Muscle layer of duodenum (tissue), 2 donors: Measurements from ENCODE around the gene WNT7B.

Source experiments
- H3K27ac ChIP-seq: one replicate; pipeline ENCODE4 v1.7.0; 2013; ENCODE audit warnings: mild to moderate bottlenecking, low read length
- H3K27me3 ChIP-seq: one replicate; pipeline ENCODE4 v1.7.0; 2013; ENCODE audit warnings: low read depth, mild to moderate bottlenecking, control low read depth, low read length
- H3K36me3 ChIP-seq, 2 donors: one replicate each; pipeline ENCODE4 v1.7.0; 2013; ENCODE audit warnings: low read length in 2 of 2, control low read depth in 1 of 2, mild to moderate bottlenecking in 1 of 2; ENCODE audit not compliant: insufficient read depth in 2 of 2, control insufficient read depth in 1 of 2
- H3K4me1 ChIP-seq, 2 donors: one replicate each; pipeline ENCODE4 v1.7.0; 2013; ENCODE audit warnings: low read length in 2 of 2, mild to moderate bottlenecking in 2 of 2, control low read depth in 1 of 2, moderate library complexity in 1 of 2; ENCODE audit not compliant: insufficient read depth in 2 of 2, control insufficient read depth in 1 of 2
- H3K4me3 ChIP-seq, 2 donors: one replicate each; pipeline ENCODE4 v1.7.0; 2013; ENCODE audit warnings: low read length in 2 of 2, low read depth in 1 of 2, mild to moderate bottlenecking in 1 of 2
- H3K9me3 ChIP-seq, 2 donors: one replicate each; pipeline ENCODE4 v1.7.0; 2013; ENCODE audit warnings: low read length in 2 of 2, control low read depth in 1 of 2, mild to moderate bottlenecking in 1 of 2; ENCODE audit not compliant: control insufficient read depth in 1 of 2
- donor health status: healthy.

WNT7B gene

DNA sequence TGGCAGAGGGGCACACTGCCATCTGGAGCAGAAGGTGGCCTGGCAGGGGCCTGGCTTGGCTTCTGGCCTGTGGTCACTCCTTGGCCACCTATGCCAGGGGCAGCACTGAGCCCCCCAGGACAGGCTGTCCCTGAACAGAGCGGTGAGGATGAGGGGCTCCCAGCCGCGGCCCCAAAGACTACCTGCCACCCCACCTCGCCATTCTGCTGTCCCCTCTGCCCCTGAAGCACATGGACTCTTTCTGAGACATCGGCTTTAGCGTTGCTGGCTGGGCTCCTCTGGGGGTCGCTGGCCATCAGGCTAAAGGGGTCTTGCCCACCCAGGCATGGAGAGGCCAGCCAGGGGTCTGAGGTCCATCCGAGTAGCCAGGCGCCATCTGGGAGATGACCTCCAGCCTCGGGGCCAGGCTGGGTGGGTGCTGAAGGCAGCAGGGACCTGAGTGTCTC, 87.8 kb downstream of the WNT7B start:
- no peaks in the 10 kb centered on the region for H3K9me3 ChIP-seq
- no peak overlapping the region for H3K27ac ChIP-seq
- H3K4me3 ChIP-seq = no peak overlapping the region
- peaks cover 0 to 6% of the 10 kb centered on the region in 2 donors for H3K4me1 ChIP-seq
- H3K36me3 ChIP-seq = no peaks in the 10 kb centered on the region
- H3K27me3 ChIP-seq = no peaks in the 10 kb centered on the region

DNA sequence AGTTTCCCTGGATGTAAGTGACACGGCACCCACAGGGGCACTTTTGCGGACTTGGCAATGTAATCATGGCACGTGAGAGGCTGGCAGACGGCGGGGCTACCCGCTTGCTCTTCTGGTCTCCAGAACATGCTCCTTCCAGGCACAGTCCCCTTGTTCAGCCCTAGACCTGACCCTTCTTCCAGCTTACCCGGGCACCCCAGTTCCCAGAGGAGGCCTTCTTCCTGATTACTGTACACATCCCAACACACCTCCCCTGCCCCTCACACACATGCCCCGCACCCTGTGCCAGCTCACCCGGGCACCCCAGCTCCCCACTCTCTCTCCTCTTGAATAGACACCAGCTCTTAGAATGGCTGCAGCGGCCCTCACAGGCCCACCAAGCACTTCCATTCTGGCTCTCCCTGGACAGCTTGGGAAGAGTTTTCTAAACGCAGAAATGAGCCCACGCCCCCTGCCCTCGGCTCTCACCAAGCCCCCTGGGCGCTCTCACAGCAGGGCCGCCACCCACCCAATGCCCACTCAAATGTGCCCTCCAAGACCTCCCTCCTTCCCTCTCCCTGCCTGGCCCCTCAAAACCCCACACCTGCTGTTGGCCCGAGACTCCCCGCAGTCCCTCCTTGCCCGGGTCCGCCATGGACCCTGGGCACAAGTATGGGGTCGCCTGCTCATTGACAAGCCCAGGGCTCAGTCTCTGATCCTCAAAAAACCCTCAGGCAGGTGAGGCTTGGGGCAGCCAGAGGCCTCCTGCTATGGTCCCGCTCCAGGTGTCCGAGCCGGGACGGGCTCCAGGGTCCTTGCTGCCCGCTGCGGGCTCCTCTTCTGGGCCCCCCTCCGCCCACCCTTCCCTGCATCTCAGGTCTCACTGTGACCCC, 88.5 kb downstream of the WNT7B start:
- Histone ChIP-seq H3K4me3 (no peak overlapping the region), H3K27me3 (no peaks in the 10 kb centered on the region), H3K9me3 (no peaks in the 10 kb centered on the region), H3K36me3 (no peaks in the 10 kb centered on the region), H3K4me1 (peaks cover 0 to 6% of the 10 kb centered on the region in 2 donors), H3K27ac (no peak overlapping the region)

DNA sequence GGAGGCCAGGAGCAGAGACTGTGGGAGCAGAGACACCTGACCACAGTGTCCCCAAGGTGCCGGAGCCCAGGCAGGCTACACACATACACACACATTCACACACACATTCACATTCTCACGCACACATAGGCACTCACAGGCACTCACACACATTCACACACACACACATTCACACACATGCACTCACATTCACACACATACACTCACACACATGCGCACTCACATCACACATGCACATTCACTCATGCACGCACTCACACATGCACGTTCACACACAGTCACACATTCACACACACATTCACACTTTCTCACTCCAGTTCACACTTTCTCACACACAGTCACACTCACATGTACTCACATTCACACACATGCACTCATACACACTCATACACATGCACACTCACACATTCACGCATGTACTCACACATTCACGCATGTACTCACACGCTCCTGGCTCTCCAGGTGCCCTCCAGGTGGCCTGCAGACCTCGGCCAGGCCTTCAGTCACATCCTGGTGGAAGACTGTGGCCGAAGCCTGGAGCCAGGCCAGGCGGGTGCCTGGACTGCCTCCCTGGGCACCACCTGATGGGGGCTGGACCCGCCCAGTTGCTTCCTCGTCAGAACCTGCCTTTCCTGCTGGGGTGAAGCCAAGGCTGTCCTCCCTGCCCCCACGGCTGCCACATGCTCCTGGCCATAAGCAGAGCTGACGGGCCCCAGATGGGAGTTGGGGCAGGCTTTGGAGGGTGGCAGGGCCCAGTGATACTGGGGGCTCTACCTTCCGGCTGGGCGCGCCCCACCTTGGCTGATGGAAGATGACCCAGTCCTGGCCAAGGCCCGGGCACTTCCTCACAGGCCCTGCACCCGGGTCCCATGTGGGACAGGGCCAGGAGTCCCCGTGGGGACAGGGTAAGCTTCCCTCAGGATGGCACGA, 89.5 kb downstream of the WNT7B start:
- Histone ChIP-seq H3K27me3 (no peaks in the 10 kb centered on the region), H3K4me3 (no peak overlapping the region), H3K4me1 (peaks cover 0 to 6% of the 10 kb centered on the region in 2 donors), H3K9me3 (no peaks in the 10 kb centered on the region), H3K27ac (no peak overlapping the region), H3K36me3 (no peaks in the 10 kb centered on the region)

DNA sequence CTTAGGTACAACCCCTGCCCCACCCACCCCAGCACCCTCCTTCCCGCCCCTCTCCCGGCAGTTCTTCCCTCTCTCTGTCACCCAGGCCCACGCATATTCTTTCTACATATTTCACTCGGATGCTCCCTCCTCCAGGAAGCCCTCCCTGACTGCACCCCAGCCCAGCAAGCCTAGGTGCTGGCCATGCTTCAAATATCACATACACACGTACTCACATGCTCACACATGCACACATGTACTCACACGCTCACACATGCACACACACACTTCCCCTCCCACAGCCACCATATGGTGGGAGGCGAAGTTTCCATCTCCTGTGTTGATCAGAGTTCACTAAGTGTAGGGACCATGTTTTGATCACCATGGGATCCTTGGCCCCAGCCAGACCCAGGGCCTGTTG, 90.4 kb downstream of the WNT7B start:
- Histone ChIP-seq H3K27ac (no peak overlapping the region), H3K27me3 (peaks cover 2% of the 10 kb centered on the region), H3K9me3 (no peaks in the 10 kb centered on the region), H3K36me3 (no peaks in the 10 kb centered on the region), H3K4me1 (peaks cover 0 to 6% of the 10 kb centered on the region in 2 donors), H3K4me3 (no peak overlapping the region)

DNA sequence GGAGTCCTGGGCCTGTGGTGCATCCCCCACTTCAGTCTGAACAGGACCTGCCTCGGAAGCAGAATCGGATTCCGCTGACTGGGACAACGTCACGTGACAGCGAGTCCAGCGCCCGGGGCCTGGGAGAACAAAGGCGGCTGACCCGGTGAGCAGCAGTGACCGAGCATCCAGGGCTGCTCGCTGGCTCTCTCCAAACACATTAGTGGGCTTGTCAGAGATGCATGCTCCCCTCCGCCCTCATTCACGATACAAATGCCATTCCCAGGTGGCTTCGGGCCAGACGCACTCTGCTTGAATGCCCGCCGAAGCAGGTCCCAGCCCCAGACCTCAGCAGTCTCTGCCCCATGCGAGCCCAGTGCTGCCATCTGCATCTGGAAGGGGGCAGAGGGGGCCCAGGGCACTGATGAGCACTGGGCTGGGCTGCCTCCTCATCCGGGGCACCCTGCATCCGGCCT, 91.0 kb downstream of the WNT7B start:
- Histone ChIP-seq H3K36me3 (no peaks in the 10 kb centered on the region), H3K9me3 (no peaks in the 10 kb centered on the region), H3K4me3 (no peak overlapping the region), H3K27me3 (peaks cover 7% of the 10 kb centered on the region), H3K4me1 (peaks cover 0 to 8% of the 10 kb centered on the region in 2 donors), H3K27ac (no peak overlapping the region)

DNA sequence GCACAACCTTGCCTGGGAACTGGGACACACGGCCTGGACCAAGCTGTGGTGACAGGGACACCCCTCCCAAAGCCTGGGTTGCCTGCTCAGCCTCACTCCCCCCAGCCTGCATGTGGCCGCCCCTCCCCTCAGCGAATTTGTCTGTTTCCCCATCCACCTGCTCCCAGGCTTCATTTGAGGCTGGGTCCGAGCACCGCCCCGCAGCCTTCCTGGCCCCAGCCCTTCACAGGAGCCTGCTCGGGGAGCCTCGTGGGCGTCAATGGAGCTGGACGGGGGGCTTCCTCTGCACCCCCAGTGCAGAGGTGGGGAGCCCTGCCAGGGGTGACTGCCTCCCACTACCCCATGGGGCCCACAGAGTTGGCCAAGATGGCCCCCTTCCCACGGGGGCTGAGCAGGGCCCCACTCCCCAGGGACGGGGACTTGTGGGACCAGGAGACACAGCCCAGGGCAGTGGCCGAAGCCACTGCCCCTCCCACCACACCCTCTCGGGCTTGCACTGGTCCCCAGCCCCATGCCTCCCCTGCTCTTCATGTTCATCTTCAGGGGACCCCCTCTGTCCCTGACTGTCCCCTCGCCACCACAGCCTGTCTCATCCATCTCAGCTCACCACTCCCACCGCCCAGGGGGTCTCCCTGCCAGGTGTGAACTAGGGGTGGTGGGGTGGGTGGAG, 91.7 kb downstream of the WNT7B start:
- Histone ChIP-seq H3K4me3 (no peak overlapping the region), H3K4me1 (peaks cover 0 to 13% of the 10 kb centered on the region in 2 donors), H3K36me3 (no peaks in the 10 kb centered on the region), H3K27me3 (peaks cover 13% of the 10 kb centered on the region), H3K9me3 (no peaks in the 10 kb centered on the region), H3K27ac (no peak overlapping the region)

DNA sequence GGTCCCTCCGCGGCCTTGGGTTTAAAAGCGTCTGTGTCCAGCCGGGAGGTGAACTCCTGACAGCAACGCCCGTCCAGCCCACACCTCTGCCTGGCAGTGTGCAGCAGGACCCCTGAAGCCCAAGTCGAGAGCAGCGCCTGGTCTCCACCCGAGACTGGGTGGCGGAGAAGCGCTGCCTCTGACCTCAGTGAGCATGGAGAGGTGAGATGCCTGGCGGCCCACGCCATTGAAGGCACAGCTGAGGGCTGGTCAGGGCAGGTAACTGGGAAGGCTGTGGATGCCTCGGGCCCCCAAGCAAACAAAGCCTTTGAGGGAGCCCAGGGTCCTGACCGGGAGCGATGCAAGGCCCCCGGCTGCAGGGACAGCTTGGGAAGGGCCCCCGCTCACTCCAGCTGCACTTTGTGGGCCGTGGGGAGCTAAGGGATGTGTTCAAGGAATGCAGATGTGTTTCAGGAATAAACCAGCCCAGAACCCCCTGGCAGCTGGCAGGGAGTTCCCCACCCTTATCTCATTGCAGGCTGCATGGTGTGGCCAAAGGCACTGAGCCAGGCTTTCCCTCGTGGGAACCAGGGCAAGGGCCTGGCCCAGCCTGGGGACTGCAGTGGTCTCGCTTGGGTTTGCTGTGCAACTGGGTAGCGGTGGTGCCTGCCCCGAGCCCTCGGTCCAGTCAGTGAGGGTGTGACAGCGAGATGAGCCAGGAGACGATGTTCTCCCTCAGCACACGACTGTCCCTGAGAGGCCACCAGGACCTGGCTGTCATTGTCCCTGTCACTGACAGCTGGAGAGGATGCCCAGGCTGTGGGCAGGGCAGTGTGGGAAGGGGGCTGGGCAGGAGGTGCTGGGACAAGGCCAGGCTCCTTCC, 92.5 kb downstream of the WNT7B start:
- Histone ChIP-seq H3K27me3 (peaks cover 19% of the 10 kb centered on the region), H3K9me3 (no peaks in the 10 kb centered on the region), H3K4me1 (peaks cover 0 to 7% of the 10 kb centered on the region in 2 donors), H3K4me3 (no peak overlapping the region), H3K36me3 (no peaks in the 10 kb centered on the region), H3K27ac (no peak overlapping the region)

DNA sequence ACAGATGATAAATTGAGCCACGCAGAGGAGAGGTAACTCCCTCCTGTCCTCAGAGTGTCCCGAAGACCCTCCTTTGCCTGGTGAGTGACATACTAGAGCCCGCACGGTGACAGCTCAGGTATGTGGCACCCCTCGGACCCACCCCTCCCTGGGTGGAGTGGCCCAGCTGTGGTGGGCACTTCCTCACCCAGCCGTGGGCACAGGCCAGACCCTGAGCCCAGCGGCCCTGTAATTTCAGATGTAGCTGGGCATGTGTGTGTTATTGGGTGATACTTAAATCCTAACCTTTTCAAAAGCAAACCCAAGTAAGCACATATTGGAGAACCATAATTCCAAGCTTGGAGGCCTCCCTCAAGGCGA, 93.2 kb downstream of the WNT7B start:
- Histone ChIP-seq H3K27ac (no peak overlapping the region), H3K4me1 (peaks cover 0 to 7% of the 10 kb centered on the region in 2 donors), H3K27me3 (peaks cover 19% of the 10 kb centered on the region), H3K36me3 (no peaks in the 10 kb centered on the region), H3K9me3 (no peaks in the 10 kb centered on the region), H3K4me3 (no peak overlapping the region)

DNA sequence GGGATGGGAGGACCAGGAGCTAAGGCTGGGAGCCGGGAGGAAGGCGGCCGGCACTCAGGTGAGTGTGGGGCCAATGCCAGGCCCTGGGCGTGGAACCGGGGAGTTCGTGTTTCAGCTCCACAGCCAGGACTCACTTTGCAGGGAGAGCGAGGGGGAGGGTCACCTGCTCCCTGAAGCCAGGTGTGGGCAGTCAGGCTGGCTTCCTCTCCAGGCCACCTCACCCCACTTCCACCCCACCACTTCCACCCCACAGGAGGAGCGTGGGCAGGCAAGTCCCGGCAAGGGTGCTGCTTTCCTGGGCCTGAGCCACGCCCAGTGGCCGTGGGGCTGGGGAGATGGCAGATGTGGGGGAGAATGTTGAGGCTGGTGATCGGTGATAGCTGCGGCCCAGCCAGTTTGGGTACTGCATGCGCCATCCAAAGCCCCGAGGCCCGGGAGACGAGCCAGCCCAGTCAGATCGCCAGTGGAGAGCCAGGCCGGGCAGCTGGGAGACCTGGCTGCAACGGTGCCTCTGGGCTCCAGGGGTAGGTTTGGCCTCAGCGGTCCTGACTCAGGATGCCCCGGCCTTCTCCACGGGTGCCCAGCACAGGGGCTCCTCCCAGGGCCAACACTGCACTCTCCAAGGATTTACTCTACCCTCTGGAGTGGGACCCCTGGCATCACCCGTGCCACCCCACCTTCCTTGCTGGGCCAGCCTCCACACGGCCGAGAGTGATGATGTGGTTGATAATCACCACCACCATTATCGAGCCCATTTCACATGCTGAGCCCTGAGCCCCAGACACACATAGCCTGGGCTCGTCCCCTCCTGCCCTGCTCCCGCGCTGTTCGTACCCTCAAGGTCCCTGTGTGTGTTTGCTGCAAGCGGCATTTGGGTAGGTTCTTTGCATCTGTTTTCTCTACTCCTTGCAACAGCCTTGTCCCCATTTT, 93.8 kb downstream of the WNT7B start:
- Histone ChIP-seq H3K27me3 (peaks cover 20% of the 10 kb centered on the region), H3K4me1 (peaks cover 0 to 7% of the 10 kb centered on the region in 2 donors)

DNA sequence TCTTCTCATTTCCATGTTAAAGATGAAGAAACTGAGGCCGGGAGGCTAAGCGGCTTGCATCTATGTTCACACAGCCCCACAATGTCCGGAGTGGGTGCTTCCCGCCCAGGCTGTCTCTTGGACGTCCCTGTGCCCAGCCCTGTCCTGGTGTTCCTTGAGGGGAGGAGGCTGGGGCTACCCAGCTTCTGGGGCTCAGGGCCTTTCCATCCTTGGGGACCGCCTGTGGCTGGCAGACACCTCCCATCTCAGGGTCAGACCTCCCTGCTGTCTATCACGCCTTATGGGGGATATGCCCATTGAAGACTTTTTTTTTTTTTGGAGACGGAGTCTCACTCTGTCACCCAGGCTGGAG, 95.5 kb downstream of the WNT7B start:
- H3K27ac ChIP-seq = no peak overlapping the region

More for the DNA sequence above, 93.8 kb downstream of the WNT7B start:
- Histone ChIP-seq H3K4me3 (no peak overlapping the region), H3K27ac (no peak overlapping the region), H3K9me3 (no peaks in the 10 kb centered on the region), H3K36me3 (no peaks in the 10 kb centered on the region)

More for the DNA sequence above, 95.5 kb downstream of the WNT7B start:
- H3K4me3 ChIP-seq = no peak overlapping the region
- H3K4me1 ChIP-seq = peaks cover 0 to 7% of the 10 kb centered on the region in 2 donors
- no peaks in the 10 kb centered on the region for H3K36me3 ChIP-seq
- no peaks in the 10 kb centered on the region for H3K9me3 ChIP-seq
- peaks cover 26% of the 10 kb centered on the region for H3K27me3 ChIP-seq
